Progenitor cell of endocrine pancreas (in vitro differentiated cells): Measurements from ENCODE around the gene GCNT4. TPM values are rescaled to one million over a fixed set of nuclear protein-coding genes. Genes with fewer than 3 reads are reported as not detected.

Experiments
- DNase-seq: peaks from one replicate; pipeline ENCODE4 v3.0.0; 2021; ENCODE audit warnings: low spot score; ENCODE audit not compliant: unreplicated experiment
- H3K27ac Mint-ChIP-seq: 2 replicates; pipeline ENCODE4 v1.8.0; 2021; ENCODE audit warnings: mild to moderate bottlenecking, moderate library complexity, mixed read lengths
- H3K27me3 Mint-ChIP-seq: 2 replicates; pipeline ENCODE4 v1.8.0; 2021; ENCODE audit warnings: mixed read lengths
- H3K36me3 Mint-ChIP-seq: 2 replicates; pipeline ENCODE4 v1.8.0; 2022; ENCODE audit warnings: mixed read lengths; ENCODE audit not compliant: insufficient read depth
- H3K4me1 Mint-ChIP-seq: 2 replicates; pipeline ENCODE4 v1.8.0; 2021; ENCODE audit warnings: low read depth, mixed read lengths
- H3K4me3 Mint-ChIP-seq: 2 replicates; pipeline ENCODE4 v1.8.0; 2021; ENCODE audit warnings: low read depth, mild to moderate bottlenecking, moderate library complexity, mixed read lengths
- H3K9me3 Mint-ChIP-seq: 2 replicates; pipeline ENCODE4 v1.8.0; 2021; ENCODE audit warnings: low read depth, mixed read lengths
- total RNA-seq: library from RNA; stranded (reverse); gene quantifications from 2 replicates; pipeline ENCODE4 v1.2.1, GENCODE V29; 2021
- TF ChIP-seq, protein P1 (sequence below): fragments of 200-600 bp; sonication (generic); IDR thresholded peaks from one replicate; pipeline ENCODE4 v1.5.0; 2021; ENCODE audit warnings: antibody characterized with exemption, mild to moderate bottlenecking; ENCODE audit not compliant: unreplicated experiment

GCNT4 gene
- total RNA-seq, 1 donor from 2014 or later = 2.5 TPM

DNA sequence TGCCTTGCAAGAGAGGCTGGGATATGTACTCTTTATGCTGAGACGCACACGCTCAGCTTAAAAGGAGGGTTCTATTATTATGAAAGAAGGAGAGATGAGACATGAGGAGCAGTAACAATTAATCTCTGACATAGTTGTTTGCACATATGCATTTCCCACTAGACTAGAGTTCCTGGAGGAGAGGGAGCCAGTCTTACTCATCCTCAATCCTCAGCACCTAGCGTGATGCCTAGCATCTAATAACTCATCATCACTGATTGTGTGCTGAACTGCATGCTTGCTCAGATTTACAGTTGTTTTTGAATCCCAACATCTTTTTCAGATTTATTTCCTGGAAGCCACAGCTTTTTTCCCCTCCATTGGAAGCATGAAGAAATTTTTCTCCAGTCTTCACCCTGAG is 35.5 kb downstream of the GCNT4 start:
- no peaks in the 10 kb centered on the region for H3K36me3 Mint-ChIP-seq
- TF ChIP-seq, protein P1, sequence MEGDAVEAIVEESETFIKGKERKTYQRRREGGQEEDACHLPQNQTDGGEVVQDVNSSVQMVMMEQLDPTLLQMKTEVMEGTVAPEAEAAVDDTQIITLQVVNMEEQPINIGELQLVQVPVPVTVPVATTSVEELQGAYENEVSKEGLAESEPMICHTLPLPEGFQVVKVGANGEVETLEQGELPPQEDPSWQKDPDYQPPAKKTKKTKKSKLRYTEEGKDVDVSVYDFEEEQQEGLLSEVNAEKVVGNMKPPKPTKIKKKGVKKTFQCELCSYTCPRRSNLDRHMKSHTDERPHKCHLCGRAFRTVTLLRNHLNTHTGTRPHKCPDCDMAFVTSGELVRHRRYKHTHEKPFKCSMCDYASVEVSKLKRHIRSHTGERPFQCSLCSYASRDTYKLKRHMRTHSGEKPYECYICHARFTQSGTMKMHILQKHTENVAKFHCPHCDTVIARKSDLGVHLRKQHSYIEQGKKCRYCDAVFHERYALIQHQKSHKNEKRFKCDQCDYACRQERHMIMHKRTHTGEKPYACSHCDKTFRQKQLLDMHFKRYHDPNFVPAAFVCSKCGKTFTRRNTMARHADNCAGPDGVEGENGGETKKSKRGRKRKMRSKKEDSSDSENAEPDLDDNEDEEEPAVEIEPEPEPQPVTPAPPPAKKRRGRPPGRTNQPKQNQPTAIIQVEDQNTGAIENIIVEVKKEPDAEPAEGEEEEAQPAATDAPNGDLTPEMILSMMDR = no peak
- peaks cover 20% of the 10 kb centered on the region for H3K4me1 Mint-ChIP-seq
- peaks cover 3% of the 10 kb centered on the region for H3K9me3 Mint-ChIP-seq
- no peak overlapping the region for H3K27ac Mint-ChIP-seq
- no peak for DNase-seq
- H3K4me3 Mint-ChIP-seq = no peak overlapping the region
- no peaks in the 10 kb centered on the region for H3K27me3 Mint-ChIP-seq

DNA sequence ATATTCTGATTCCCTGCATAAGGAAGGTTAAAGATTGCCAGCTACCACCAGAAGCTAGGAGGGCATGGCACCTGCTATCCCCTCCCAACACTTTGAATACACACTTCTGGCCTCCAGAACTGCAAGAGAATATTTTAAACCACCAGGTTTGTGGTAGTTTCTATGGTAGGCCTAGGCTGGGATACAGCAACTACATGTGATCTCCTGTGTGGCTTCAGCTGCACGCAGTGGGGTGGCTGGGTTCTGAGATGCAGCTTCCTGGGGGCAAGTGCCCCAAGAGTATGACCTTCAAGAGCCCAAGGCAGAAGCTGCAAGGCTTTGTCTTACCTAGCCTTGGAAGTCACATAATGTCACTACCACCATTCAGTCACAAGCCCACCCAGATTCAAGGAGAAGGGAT is 39.6 kb downstream of the GCNT4 start:
- Mint-ChIP-seq H3K27me3 (no peaks in the 10 kb centered on the region), H3K9me3 (peaks cover 3% of the 10 kb centered on the region), H3K36me3 (no peaks in the 10 kb centered on the region), H3K4me3 (no peak overlapping the region), H3K27ac (no peak overlapping the region), H3K4me1 (peaks cover 14% of the 10 kb centered on the region)
- DNase-seq = no peak
- TF ChIP-seq, protein P1 = no peak

DNA sequence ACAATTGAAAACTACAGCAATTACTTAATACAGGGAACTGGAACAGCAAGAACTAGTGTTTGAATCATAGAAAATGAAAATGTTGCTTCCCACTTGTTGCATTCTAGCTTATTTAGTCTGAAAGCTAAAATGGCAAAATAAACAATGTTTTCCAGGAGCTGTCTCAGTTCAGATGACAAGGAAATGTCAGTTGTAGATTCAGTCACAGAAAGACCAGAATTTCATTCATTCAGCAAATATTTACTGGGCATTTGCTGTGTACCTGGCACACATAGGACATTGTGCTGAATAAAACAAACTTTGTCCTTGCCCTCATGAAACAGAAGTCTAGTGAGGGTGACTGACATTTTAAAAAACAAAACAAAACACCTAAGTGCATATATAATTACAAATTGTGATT is 41.5 kb downstream of the GCNT4 start:
- Mint-ChIP-seq H3K36me3 (no peaks in the 10 kb centered on the region), H3K4me1 (peaks cover 13% of the 10 kb centered on the region), H3K27ac (no peak overlapping the region), H3K9me3 (peaks cover 7% of the 10 kb centered on the region), H3K27me3 (no peaks in the 10 kb centered on the region), H3K4me3 (no peak overlapping the region)
- TF ChIP-seq, protein P1 = no peak
- no peak for DNase-seq

DNA sequence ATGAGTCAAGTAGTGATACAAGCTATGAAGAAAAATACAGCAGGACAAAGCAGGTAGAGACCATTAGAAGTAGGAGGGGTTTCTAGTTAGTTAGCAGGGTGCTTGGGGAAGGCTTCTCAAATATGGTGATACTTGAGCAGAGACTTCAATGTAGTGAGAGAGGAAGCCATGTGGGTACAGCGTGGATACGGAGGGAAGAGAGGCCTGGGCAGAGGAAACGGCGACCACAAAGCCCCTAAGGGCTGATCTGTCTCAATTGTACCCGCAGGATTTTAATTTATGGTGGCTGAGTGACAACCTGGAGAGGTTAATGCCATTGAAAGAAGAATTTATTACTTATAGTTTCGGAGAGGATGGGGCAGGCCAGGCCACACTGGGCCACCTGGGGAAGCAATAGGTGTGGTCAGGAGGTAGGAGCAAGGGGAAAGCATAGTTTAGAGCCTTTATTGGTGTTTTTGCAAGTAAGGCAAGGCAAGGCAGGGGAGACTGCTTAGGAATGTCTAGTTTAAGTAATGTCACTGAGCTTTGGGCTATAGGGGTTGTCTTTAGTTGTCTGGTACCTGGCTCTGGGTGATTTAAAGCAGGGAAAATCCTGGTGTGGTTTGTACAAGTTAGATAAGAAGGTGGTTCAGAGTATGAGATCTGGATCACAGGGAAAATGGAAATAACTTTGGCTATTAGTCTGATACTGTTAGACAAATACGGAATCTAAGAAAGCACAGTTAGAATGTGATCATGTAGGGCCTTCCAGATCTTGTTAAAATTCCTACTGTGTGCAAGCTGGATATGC is 42.6 kb downstream of the GCNT4 start:
- TF ChIP-seq, protein P1 = no peak
- Mint-ChIP-seq H3K9me3 (peaks cover 12% of the 10 kb centered on the region), H3K27ac (peak overlapping the region; percentile 54), H3K27me3 (no peaks in the 10 kb centered on the region), H3K36me3 (peaks cover 2% of the 10 kb centered on the region), H3K4me1 (peaks cover 13% of the 10 kb centered on the region), H3K4me3 (no peak overlapping the region)
- DNase-seq = no peak

DNA sequence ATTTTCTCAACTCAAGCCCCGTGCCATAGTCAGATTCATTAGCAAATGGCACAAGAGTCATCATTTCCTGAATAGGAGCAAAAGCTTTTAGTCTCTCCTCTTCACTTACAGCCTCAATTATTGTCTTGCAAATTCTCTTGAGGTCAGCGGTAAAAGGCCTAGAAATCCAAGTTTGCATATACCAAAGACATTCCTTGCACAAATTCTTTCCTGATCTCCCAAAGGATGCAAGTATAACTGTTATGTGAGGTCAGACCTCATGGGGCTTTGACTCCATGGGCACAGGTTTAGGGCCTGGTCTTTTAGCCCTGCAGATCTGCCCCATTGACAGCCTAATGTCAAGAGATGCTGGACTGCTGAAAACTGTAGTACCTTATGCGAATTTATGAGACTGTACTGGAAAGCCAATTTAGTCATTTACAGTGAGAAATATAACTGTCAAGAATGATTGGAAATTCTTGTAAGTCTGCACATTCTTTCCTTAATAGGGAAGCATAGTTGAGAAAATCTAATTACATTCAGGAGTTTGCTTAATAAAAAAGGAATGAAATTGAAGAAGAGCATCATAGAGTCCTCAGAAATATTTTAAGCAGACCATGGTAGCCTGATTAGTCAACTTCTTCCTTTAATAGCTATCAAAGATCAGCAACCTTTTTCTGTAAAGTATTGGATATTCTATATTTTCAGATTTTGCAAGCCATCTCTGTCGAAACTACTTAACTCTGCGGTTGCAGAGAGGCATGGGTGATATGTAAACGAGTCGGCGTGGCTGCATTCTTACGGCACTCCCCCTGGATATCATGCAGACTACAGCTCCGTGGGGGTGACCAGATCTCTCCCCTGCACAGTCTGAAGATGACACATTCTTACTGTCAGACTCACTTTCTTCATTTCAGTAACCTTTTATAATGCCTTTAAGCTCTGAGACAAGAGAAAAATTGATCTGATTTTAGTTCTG is 45.2 kb downstream of the GCNT4 start:
- H3K4me3 Mint-ChIP-seq = no peak overlapping the region
- no peaks in the 10 kb centered on the region for H3K27me3 Mint-ChIP-seq
- no peak for DNase-seq
- no peak overlapping the region for H3K27ac Mint-ChIP-seq
- TF ChIP-seq, protein P1 = no peak
- peaks cover 13% of the 10 kb centered on the region for H3K4me1 Mint-ChIP-seq
- peaks cover 4% of the 10 kb centered on the region for H3K36me3 Mint-ChIP-seq
- H3K9me3 Mint-ChIP-seq = peaks cover 12% of the 10 kb centered on the region
